GM19035 (cell line): Measurements from ENCODE around the gene ZNG1B.
"Not testable (repeated sequence)": the region's sequence is repeated elsewhere in the genome, so short reads cannot be mapped to it uniquely, and the experiment has no call there.

ENCODE experiments used
- ATAC-seq: cut with Tn5 transposase; IDR thresholded peaks from one replicate; pipeline ENCODE4 v1.9.1; 2021; ENCODE audit not compliant: unreplicated experiment

The ZNG1B gene

GRCh38 chr2:113503094-113504042 is 65.9 kb downstream of the ZNG1B start:
- ATAC-seq = peak; percentile 73

- ATAC-seq = not testable (repeated sequence)
These were observed 66.6 kb downstream of the ZNG1B start for GRCh38 chr2:113504081-113504480.

GRCh38 chr2:113507394-113508140 is 70.1 kb downstream of the ZNG1B start:
- not testable (repeated sequence) for ATAC-seq

GRCh38 chr2:113508187-113508586 is 70.7 kb downstream of the ZNG1B start:
- ATAC-seq = not testable (repeated sequence)

- not testable (repeated sequence) for ATAC-seq
These were observed 73.4 kb downstream of the ZNG1B start for GRCh38 chr2:113510913-113511312.

- not testable (repeated sequence) for ATAC-seq
These were observed 74.4 kb downstream of the ZNG1B start for GRCh38 chr2:113511859-113512258.

GRCh38 chr2:113515457-113515856 is 78.0 kb downstream of the ZNG1B start:
- not testable (repeated sequence) for ATAC-seq

- not testable (repeated sequence) for ATAC-seq
These were observed 78.5 kb downstream of the ZNG1B start for GRCh38 chr2:113515995-113516394.

GRCh38 chr2:113517025-113517424 is 79.5 kb downstream of the ZNG1B start:
- ATAC-seq = not testable (repeated sequence)

GRCh38 chr2:113520837-113521236 is 83.3 kb downstream of the ZNG1B start:
- not testable (repeated sequence) for ATAC-seq

- ATAC-seq = not testable (repeated sequence)
These were observed 84.0 kb downstream of the ZNG1B start for GRCh38 chr2:113521492-113521891.

GRCh38 chr2:113524986-113525385 is 87.5 kb downstream of the ZNG1B start:
- not testable (repeated sequence) for ATAC-seq

- ATAC-seq = peak; percentile 79
These were observed 90.0 kb downstream of the ZNG1B start for GRCh38 chr2:113527350-113528045.

- not testable (repeated sequence) for ATAC-seq
These were observed 90.6 kb downstream of the ZNG1B start for GRCh38 chr2:113528126-113528525.

GRCh38 chr2:113528904-113529303 is 91.4 kb downstream of the ZNG1B start:
- not testable (repeated sequence) for ATAC-seq

GRCh38 chr2:113532991-113533390 is 95.5 kb downstream of the ZNG1B start:
- ATAC-seq = not testable (repeated sequence)

GRCh38 chr2:113536573-113536972 is 99.1 kb downstream of the ZNG1B start:
- not testable (repeated sequence) for ATAC-seq

GRCh38 chr2:113540834-113541203 is 103.3 kb downstream of the ZNG1B start:
- not testable (repeated sequence) for ATAC-seq

GRCh38 chr2:113541204-113541975 is 103.9 kb downstream of the ZNG1B start:
- not testable (repeated sequence) for ATAC-seq

GRCh38 chr2:113541976-113542485 is 104.5 kb downstream of the ZNG1B start:
- not testable (repeated sequence) for ATAC-seq
